Activated naive CD4-positive, alpha-beta T cell treated with Interleukin-2 at 50 U/mL for 16 hours (primary cell): ENCODE results near the gene TNC.

Experiments
- DNase-seq: peaks from one replicate; pipeline ENCODE4 v3.0.0-alpha.2; 2020

The TNC gene

GRCh38 chr9:115098226-115098965, 19.6 kb downstream of the TNC start:
- no peak for DNase-seq

- no peak for DNase-seq
Measured at GRCh38 chr9:115093520-115093919, 24.4 kb downstream of the TNC start.

GRCh38 chr9:115090486-115090885, 27.5 kb downstream of the TNC start:
- no peak for DNase-seq

- no peak for DNase-seq
Measured at GRCh38 chr9:115088860-115089259, 29.1 kb downstream of the TNC start.

GRCh38 chr9:115086886-115087285, 31.1 kb downstream of the TNC start:
- no peak for DNase-seq

GRCh38 chr9:115086461-115086860, 31.5 kb downstream of the TNC start:
- no peak for DNase-seq

- no peak for DNase-seq
Measured at GRCh38 chr9:115085773-115086377, 32.1 kb downstream of the TNC start.

- DNase-seq, result no peak
Measured at GRCh38 chr9:115084709-115085108, 33.2 kb downstream of the TNC start.

- DNase-seq, result no peak
Measured at GRCh38 chr9:115084157-115084556, 33.8 kb downstream of the TNC start.

- DNase-seq, result no peak
Measured at GRCh38 chr9:115080242-115080641, 37.7 kb downstream of the TNC start.

- DNase-seq, result no peak
Measured at GRCh38 chr9:115079156-115079555, 38.8 kb downstream of the TNC start.

GRCh38 chr9:115073456-115073855, 44.5 kb downstream of the TNC start:
- DNase-seq, result no peak

- DNase-seq, result no peak
Measured at GRCh38 chr9:115071176-115071575, 46.8 kb downstream of the TNC start.

GRCh38 chr9:115069771-115070170, 48.2 kb downstream of the TNC start:
- DNase-seq, result no peak

GRCh38 chr9:115069302-115069701, 48.7 kb downstream of the TNC start:
- DNase-seq, result no peak

- DNase-seq, result no peak
Measured at GRCh38 chr9:115068031-115068430, 49.9 kb downstream of the TNC start.

GRCh38 chr9:115063058-115063845, 54.7 kb downstream of the TNC start:
- no peak for DNase-seq

- no peak for DNase-seq
Measured at GRCh38 chr9:115058684-115059315, 59.2 kb downstream of the TNC start.

GRCh38 chr9:115058175-115058574, 59.8 kb downstream of the TNC start:
- DNase-seq, result no peak

GRCh38 chr9:115057559-115057958, 60.4 kb downstream of the TNC start:
- no peak for DNase-seq

- no peak for DNase-seq
Measured at GRCh38 chr9:115050002-115050490, 67.9 kb downstream of the TNC start.

GRCh38 chr9:115046824-115047223, 71.1 kb downstream of the TNC start:
- no peak for DNase-seq

GRCh38 chr9:115046199-115046598, 71.8 kb downstream of the TNC start:
- no peak for DNase-seq
